Measurements from ENCODE around the gene POLH. TPM values are rescaled to one million over a fixed set of nuclear protein-coding genes. Genes with fewer than 3 reads are reported as not detected.

Gene POLH
- total RNA-seq, 1 donor from 2014 or later: 23.3 TPM

- CTCF ChIA-PET: interaction anchor here (0.8 to 2.5 kb wide), 13 partner anchors 12 to 470 kb away, joined by 3 to 22 read pairs (median 4); partner anchors contain the start of gene GTPBP2
- Mint-ChIP-seq H3K4me1 (peaks cover 14% of the 10 kb centered on the region), H3K27ac (peak overlapping the region; percentile 47), H3K4me3 (no peak overlapping the region), H3K9me3 (no peaks in the 10 kb centered on the region), H3K27me3 (no peaks in the 10 kb centered on the region), H3K36me3 (ENCODE audit: low read depth) (peaks cover 68% of the 10 kb centered on the region)
- POLR2A ChIA-PET: interaction anchor here (1.2 to 1.7 kb wide), 2 partner anchors 21 to 471 kb away, joined by 3 to 6 read pairs; partner anchors contain the start of gene GTPBP2
- TF ChIP-seq CTCF (IDR thresholded peaks at IDR 0.05): peak; percentile 88
- intact Hi-C loops (cut with micrococcal nuclease): loop anchor here (1.0 to 2.0 kb wide), 6 partner anchors 20 to 471 kb away; partner anchors contain the start of genes GTPBP2 and RSPH9
- ATAC-seq (ENCODE audit: low read depth) (peak; percentile 50), DNase-seq (peak; percentile 30)
These were observed 32.4 kb downstream of the POLH start for GRCh38 chr6:43608310-43608763.

GRCh38 chr6:43608807-43609206, 32.8 kb downstream of the POLH start:
- H3K36me3 Mint-ChIP-seq (ENCODE audit: low read depth): peaks cover 68% of the 10 kb centered on the region
- DNase-seq: no peak
- H3K4me3 Mint-ChIP-seq: no peak overlapping the region
- H3K27ac Mint-ChIP-seq: peak overlapping the region; percentile 47
- CTCF ChIA-PET: interaction anchor here (0.8 to 2.5 kb wide), 12 partner anchors 11 to 470 kb away, joined by 3 to 22 read pairs (median 4); partner anchors contain the start of gene GTPBP2
- peak; percentile 50 for ATAC-seq (ENCODE audit: low read depth)
- H3K27me3 Mint-ChIP-seq: no peaks in the 10 kb centered on the region
- POLR2A ChIA-PET: interaction anchor here (1.7 kb wide), 1 partner anchor 21 kb away, joined by 6 read pairs; the partner anchor contains the start of gene GTPBP2
- TF ChIP-seq CTCF (IDR thresholded peaks at IDR 0.05): no peak
- H3K4me1 Mint-ChIP-seq: peaks cover 14% of the 10 kb centered on the region
- intact Hi-C loops (cut with micrococcal nuclease): loop anchor here (1.0 to 2.0 kb wide), 6 partner anchors 20 to 470 kb away; partner anchors contain the start of genes GTPBP2 and RSPH9
- no peaks in the 10 kb centered on the region for H3K9me3 Mint-ChIP-seq

GRCh38 chr6:43609402-43609801, 33.4 kb downstream of the POLH start:
- intact Hi-C loops (cut with micrococcal nuclease): loop anchor here (2.0 kb wide), 2 partner anchors 19 to 35 kb away; partner anchors contain the start of genes GTPBP2 and RSPH9
- Mint-ChIP-seq H3K4me3 (no peak overlapping the region), H3K4me1 (peaks cover 14% of the 10 kb centered on the region), H3K36me3 (ENCODE audit: low read depth) (peaks cover 67% of the 10 kb centered on the region), H3K27me3 (no peaks in the 10 kb centered on the region), H3K9me3 (no peaks in the 10 kb centered on the region), H3K27ac (peak overlapping the region; percentile 47)
- ChIA-PET CTCF (interaction anchor here (0.9 to 2.5 kb wide), 8 partner anchors 11 to 469 kb away, joined by 3 to 22 read pairs (median 5); no protein-coding TSS in a partner anchor), POLR2A (interaction anchor here (1.7 kb wide), 1 partner anchor 20 kb away, joined by 6 read pairs; the partner anchor contains the start of gene GTPBP2)
- DNase-seq: no peak
- no peak for ATAC-seq (ENCODE audit: low read depth)
- no peak for TF ChIP-seq CTCF (IDR thresholded peaks at IDR 0.05)

DNA sequence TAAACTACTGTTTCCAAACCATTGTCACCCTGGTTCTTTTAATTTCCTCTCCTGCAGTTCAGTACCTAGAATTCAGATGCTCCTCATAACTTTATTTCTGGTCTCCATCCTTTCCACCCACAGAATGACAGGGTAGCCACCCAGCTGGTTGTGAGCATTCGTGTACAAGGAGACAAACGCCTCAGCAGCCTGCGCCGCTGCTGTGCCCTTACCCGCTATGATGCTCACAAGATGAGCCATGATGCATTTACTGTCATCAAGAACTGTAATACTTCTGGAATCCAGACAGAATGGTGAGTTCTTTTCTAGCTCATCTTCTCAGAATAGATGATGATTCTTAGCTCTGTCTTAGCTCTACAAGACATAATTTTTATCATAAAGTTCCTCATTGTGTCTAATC, 34.4 kb downstream of the POLH start:
- ChIA-PET POLR2A (no interaction called here), CTCF (interaction anchor here (0.7 to 1.2 kb wide), 2 partner anchors 163 to 469 kb away, joined by 3 read pairs; no protein-coding TSS in a partner anchor)

More for the DNA sequence above, 34.4 kb downstream of the POLH start:
- Mint-ChIP-seq H3K9me3 (no peaks in the 10 kb centered on the region), H3K27ac (no peak overlapping the region), H3K4me1 (peaks cover 14% of the 10 kb centered on the region), H3K36me3 (ENCODE audit: low read depth) (peaks cover 68% of the 10 kb centered on the region), H3K27me3 (no peaks in the 10 kb centered on the region), H3K4me3 (no peak overlapping the region)
- no peak for ATAC-seq (ENCODE audit: low read depth)
- no peak for DNase-seq
- no peak for TF ChIP-seq CTCF (IDR thresholded peaks at IDR 0.05)
- intact Hi-C loops (cut with micrococcal nuclease): no loop called here
